Measurements from ENCODE around the gene LDB3.
"Not testable (repeated sequence)": the region's sequence is repeated elsewhere in the genome, so short reads cannot be mapped to it uniquely, and the experiment has no call there.

Gene LDB3

GRCh38 chr10:86733260-86733671 is 65.0 kb downstream of the LDB3 start:
- no peak for DNase-seq (ENCODE audit: low spot score)

GRCh38 chr10:86734207-86734988 is 66.1 kb downstream of the LDB3 start:
- no peak for DNase-seq (ENCODE audit: low spot score)

DNA sequence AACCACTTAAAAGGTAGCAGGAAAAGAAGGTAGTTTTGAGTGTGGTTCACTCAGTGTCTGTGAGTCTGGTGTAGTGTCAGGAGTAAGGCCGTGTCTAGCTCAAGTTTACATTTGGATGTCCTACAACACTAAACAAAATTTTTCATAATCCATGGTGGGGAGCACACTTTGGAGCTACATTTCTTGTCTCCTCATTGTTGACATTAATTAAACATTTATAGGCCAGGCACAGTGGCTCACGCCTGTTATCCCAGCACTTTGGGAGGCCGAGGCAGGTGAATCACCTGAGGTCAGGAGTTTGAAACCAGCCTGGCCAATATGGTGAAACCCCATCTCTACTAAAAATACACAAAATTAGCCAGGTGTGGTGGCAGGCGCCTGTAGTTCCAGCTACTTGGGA is 67.0 kb downstream of the LDB3 start:
- not testable (repeated sequence) for DNase-seq (ENCODE audit: low spot score)

DNA sequence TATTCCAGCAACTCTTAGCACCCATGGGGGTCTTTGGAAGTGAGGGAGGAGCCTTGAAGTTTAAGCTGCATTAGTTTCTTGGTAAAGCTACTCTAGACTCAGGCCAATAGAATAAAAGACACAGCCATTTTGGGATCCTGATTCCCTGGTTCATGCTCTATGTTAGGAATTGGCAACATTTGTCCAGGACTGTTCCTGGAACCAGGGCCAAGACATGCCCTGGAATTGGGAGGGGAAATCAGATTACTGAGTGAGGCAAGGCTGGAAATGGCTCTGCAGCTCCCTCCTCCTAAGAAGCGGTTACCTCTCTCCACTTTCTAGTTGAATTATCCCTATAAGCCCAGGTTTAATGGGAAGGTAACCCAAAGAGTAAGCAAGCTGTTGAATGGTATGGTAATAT is 73.9 kb downstream of the LDB3 start:
- no peak for DNase-seq (ENCODE audit: low spot score)

DNA sequence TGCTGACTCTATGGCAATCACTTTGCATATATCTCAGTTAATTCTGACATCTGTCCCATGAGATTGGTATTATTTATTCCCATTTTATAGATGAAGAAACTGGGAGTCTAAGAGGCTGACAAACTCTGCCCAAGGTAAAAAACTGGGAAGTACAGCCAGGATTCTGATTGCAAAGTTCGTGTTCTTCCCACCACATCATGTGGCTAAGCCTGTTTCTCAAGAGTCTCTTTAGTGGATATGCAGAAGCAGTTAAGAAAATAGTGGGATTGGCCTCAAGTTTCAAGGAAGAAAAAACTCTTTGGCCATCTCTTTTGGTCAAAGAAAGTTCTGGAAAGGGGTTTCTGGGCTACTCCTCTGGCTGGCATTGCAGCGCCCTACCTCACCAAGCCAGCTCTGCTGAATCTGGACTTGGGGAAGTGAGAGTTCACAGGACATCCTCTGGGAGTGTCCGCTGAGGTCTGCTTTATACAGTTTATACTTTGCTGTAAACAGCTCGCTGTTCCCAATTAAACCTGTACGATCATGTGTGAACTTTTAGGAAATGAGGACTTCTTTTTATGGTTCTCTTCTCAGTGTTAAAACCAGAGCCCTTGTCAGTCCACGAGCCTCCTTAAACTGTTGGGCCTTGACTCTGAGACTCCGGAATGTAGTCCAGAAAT is 75.9 kb downstream of the LDB3 start:
- DNase-seq (ENCODE audit: low spot score) = no peak

DNA sequence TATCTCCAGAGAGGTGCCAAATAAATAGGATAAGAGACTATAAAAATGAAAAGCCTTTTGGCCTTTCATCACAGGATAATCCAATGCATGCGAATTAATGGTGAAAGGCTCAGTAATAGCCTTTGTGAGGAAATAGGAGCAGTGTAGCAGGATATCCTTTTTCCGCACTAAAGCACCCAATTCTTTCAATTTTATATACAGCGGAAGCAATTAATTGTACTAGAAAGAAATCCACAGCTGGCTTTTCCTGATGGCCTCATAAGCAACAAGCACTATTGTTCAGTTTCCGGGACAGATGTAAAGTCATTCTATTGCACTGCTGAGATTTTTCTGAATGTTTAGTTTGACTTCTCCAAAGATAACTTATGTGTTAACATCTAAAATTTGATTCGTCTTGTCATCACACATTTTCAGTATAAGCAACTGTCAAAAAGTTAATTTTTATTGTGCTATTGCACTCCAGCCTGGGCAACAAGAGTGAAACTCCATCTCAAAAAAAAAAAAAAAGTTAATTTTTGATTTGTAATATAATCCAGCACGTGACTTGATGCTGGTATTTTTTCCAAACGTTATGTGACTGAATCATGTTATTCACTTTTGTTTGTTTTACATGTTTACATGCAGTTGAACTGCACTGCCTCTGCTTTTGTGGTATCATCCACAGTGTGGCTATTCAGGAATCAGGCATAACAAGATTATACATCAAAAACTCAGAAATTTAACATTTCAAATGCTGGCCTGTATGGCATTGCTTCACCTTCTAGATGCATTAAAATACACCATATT is 79.7 kb downstream of the LDB3 start:
- no peak for DNase-seq (ENCODE audit: low spot score)

DNA sequence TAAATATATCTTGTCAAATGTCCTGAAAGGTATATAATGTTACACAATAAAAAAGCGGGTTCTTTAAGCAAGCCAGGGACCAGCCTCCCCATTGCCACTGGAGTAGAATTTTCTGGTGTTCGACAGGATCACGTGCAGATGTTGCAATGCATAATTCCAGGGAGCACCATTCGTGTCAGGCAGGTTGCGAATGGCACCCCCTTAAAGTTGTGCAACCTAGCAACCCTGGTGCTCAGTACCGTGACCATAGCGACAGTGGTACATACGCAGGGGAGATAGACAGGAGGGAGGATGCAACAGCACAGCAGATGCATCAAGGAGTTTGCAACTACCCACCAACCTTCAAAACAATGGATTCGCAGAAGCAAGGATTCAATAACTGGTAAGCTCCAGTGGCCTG is 81.5 kb downstream of the LDB3 start:
- DNase-seq (ENCODE audit: low spot score) = no peak

- no peak for DNase-seq (ENCODE audit: low spot score)
Measured at GRCh38 chr10:86751477-86751876, 83.2 kb downstream of the LDB3 start.

DNA sequence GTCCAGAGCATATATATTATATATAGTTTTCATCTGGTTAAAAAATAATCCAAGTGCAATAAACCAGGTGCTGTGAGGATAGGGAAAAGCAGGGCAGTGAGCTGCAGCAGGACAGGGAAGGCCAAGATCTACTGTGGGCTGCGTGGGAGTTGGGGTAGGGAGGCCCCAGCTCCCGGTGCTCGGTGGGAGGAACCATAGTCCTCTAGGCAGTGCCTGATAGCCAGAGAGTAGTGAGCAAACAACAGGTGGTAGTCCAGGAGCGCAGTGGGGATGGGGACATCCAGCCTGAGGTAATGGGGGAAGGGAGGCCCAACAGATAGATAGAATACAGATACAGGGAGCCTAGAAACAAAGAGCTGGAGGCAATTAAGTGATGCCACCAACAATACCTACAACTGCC is 84.0 kb downstream of the LDB3 start:
- DNase-seq (ENCODE audit: low spot score) = no peak

GRCh38 chr10:86753051-86753450 is 84.7 kb downstream of the LDB3 start:
- DNase-seq (ENCODE audit: low spot score) = no peak

DNA sequence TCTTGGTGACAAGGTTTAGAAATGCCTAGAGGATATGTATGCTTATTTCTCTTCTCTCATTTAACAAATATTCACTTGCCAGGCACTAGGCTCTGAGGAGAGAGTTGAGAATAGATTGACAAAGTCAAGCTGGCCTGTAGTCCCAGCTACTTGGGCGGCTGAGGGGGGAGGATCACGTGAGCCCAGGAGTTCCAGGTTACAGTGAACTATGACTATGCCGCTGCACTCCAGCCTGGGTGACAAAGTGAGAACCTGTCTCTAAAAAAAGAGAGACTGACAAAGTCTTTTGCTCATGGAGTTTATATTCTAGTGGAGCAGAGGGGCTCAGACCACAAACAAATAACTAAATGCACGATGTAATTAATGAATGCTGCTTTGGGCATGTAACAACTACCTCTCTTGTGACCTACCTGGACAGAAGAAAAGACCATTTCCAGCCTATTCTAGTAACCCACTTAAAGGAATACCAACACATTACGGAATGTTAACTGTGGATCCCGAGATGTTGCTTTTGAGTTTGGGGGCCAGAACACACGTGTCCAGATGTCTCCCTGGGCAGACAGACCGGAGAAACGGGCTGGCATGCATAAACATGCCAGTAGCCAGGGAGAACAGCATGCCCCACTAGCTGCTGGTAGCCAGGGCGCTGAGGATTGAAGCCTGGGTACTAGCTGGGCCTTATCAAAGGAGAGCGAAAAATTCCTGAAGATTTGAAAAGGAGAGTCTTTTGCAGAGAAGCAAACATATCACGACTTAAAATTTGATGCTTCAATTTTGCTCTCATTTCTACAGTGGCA is 85.5 kb downstream of the LDB3 start:
- no peak for DNase-seq (ENCODE audit: low spot score)

DNA sequence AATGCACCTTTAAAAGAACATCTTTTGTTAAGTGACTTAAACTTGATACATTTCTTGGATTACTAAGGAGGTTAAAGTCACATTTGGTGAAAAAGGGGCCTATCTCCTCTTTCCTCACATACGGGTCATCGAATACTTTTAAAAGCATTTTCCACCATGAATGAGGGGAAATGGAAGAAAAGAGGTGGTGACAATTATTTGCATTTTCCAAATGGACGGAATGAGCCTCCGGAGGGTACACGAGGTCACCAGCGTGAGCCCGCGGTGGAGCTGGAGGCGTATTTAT is 87.1 kb downstream of the LDB3 start:
- DNase-seq (ENCODE audit: low spot score) = no peak

DNA sequence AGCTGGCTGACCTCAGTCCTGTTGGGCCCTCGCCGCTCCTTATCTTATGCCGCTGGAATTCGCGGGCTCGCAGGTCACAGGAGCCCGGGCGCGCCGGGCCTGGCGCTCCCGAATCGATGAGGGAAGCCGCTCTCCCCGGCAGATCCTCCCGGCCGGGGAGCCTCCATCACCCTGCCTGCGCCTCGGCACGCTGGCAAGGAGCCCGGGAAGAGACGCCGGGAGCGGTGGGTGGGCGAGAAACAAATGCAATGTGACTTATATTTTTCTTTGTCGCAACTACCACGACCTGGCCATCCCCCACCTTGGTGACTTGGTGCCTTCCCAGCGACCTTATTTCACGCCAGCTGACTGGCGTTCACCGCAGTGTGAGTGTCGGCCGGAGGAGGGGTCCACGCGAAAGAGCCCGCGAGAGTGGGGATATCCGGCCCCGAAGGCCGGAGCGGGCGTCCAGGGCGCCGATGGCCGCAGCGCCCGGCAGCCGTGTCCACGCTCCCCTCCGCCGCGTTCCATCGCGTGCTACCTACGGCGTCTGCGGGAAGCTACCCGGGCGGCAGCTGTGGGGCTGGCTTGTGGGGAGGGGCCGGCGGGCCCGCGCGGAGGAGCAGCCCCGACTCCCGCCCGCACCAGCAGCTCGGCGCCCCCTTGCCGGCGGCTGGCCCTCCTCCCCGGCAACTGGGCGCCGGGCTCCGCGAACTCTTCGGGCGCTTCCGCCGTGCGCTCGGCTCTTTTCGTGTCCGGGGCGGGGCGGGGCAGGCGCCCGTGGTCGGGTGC is 87.6 kb downstream of the LDB3 start:
- peak; percentile 89 for DNase-seq (ENCODE audit: low spot score)

DNA sequence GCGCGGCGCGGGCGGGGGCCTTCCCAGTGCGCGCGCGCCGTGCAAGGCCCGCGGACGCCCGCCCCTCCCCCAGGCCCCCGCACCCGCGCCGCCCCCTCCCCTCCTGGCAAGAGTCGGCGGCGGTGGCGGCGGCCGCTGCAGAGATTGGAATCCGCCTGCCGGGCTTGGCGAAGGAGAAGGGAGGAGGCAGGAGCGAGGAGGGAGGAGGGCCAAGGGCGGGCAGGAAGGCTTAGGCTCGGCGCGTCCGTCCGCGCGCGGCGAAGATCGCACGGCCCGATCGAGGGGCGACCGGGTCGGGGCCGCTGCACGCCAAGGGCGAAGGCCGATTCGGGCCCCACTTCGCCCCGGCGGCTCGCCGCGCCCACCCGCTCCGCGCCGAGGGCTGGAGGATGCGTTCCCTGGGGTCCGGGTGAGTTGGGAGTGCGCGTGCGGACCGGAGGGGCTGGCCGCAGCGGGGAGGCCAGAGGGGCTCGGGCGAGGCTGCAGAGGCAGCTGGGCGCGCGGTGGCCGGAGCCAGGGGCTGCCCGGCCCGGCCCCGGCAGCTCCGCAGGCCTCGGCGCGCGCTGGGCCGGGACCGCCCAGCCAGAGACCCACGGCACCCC is 88.3 kb downstream of the LDB3 start, which contains the start of gene BMPR1A:
Gene BMPR1A (plus strand): TSS at position 109 of the 602 bp plus-strand sequence. CDS start 119,400 bp downstream, outside the sequence.
- no peak for DNase-seq (ENCODE audit: low spot score)

GRCh38 chr10:86757113-86757972 is 89.0 kb downstream of the LDB3 start:
- DNase-seq (ENCODE audit: low spot score) = no peak

GRCh38 chr10:86758189-86759072 is 90.1 kb downstream of the LDB3 start:
- no peak for DNase-seq (ENCODE audit: low spot score)

- DNase-seq (ENCODE audit: low spot score) = no peak
Measured at GRCh38 chr10:86759073-86759672, 90.9 kb downstream of the LDB3 start.

- no peak for DNase-seq (ENCODE audit: low spot score)
Measured at GRCh38 chr10:86763404-86763803, 95.1 kb downstream of the LDB3 start.

DNA sequence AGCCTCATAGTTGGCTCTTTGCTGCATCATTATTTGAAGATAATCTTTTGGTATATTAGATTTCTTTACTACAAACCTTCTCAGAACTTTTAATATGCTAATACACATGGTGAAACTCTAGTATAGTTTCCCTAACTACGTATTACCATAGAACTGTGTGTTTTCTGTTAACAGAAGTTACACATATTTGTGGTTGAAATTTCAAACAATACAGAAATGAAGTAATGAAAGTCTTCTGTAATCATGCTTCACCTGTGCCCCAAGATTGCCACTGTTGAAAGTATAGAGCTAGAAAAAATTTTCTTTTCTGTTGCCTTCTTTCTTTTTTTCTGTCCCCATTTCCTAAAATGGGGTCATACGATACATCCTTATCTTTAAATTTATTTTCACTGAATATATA is 97.2 kb downstream of the LDB3 start:
- no peak for DNase-seq (ENCODE audit: low spot score)
